OCI-LY7 (cell line): ENCODE results near the gene FGA. TPM values are rescaled to one million over a fixed set of nuclear protein-coding genes. Genes with fewer than 3 reads are reported as not detected.

ENCODE experiments used
- Bru-seq: library from RNA; stranded (reverse); fragments of 400-500 nt; gene quantifications from one replicate; lab custom pipeline; 2021; lab: Mats Ljungman, UMichigan
- BruChase-seq, 2 experiments: library from RNA; stranded (reverse); fragments of 400-500 nt; gene quantifications; one replicate each; lab custom pipeline; 2021; lab: Mats Ljungman, UMichigan
- BruUV-seq: library from RNA; stranded (reverse); fragments of 400-500 nt; replicated peaks from 2 replicates; lab custom pipeline; 2021; lab: Mats Ljungman, UMichigan
- CTCF ChIA-PET: fragments of 300-600 bp; sonication (Branson Sonifier 250); formaldehyde crosslinking; loops from one replicate; lab custom pipeline; 2022; ENCODE audit warnings: antibody characterized with exemption; ENCODE audit not compliant: unreplicated experiment; lab: Charles Lee
- POLR2A ChIA-PET: fragments of 300-600 bp; sonication (Branson Sonifier 250); formaldehyde crosslinking; loops from one replicate; lab custom pipeline; 2022; ENCODE audit warnings: antibody characterized with exemption; lab: Charles Lee
- DNase-seq: peaks from one replicate; pipeline ENCODE4 v3.0.0-alpha.2; 2015; ENCODE audit warnings: low spot score
- H2AFZ ChIP-seq: fragments of 200-600 bp; sonication (generic), shearing (Covaris generic); 2 replicates; pipeline ENCODE4 v1.6.1; 2014; ENCODE audit warnings: mild to moderate bottlenecking, antibody characterized with exemption, low read length, moderate library complexity
- H3K27ac ChIP-seq: fragments of 200-600 bp; sonication (generic); 2 replicates; pipeline ENCODE4 v1.5.1; 2014; ENCODE audit warnings: mixed run types, low read depth, mild to moderate bottlenecking, moderate library complexity, low read length, inconsistent platforms; ENCODE audit not compliant: poor library complexity, severe bottlenecking
- H3K36me3 ChIP-seq: fragments of 200-600 bp; sonication (generic); 2 replicates; pipeline ENCODE4 v1.6.1; 2014; ENCODE audit warnings: mild to moderate bottlenecking, antibody characterized with exemption, low read length, moderate library complexity, mixed read lengths; ENCODE audit not compliant: insufficient read depth
- H3K4me1 ChIP-seq: fragments of 200-600 bp; sonication (generic); 2 replicates; pipeline ENCODE4 v1.5.1; 2014; ENCODE audit warnings: mild to moderate bottlenecking, low read length; ENCODE audit not compliant: insufficient read depth, poor library complexity, severe bottlenecking
- H3K4me2 ChIP-seq: fragments of 200-600 bp; sonication (generic); 2 replicates; pipeline ENCODE4 v1.6.1; 2014; ENCODE audit warnings: mild to moderate bottlenecking, low read length
- H3K4me3 ChIP-seq: fragments of 200-600 bp; sonication (generic); 2 replicates; pipeline ENCODE4 v1.5.1; 2014; ENCODE audit warnings: mild to moderate bottlenecking, low read depth, low read length; ENCODE audit not compliant: poor library complexity, severe bottlenecking
- H3K79me2 ChIP-seq: fragments of 200-600 bp; sonication (generic); 2 replicates; pipeline ENCODE4 v1.6.1; 2016; ENCODE audit warnings: low read depth, mild to moderate bottlenecking, low read length, moderate library complexity, mixed read lengths; ENCODE audit not compliant: insufficient read depth
- H3K9me2 ChIP-seq: fragments of 200-600 bp; sonication (generic); 2 replicates; pipeline ENCODE4 v1.6.1; 2016; ENCODE audit warnings: mild to moderate bottlenecking, low read length, mixed read lengths; ENCODE audit not compliant: insufficient read depth
- H3K9me3 ChIP-seq: fragments of 200-600 bp; sonication (generic); 2 replicates; pipeline ENCODE4 v1.6.1; 2014; ENCODE audit warnings: mild to moderate bottlenecking, mixed run types, low read length, mixed read lengths
- H4K20me1 ChIP-seq: fragments of 200-600 bp; sonication (generic); 2 replicates; pipeline ENCODE4 v1.6.1; 2014; ENCODE audit warnings: mild to moderate bottlenecking, antibody characterized with exemption, low read length, moderate library complexity, mixed read lengths; ENCODE audit not compliant: insufficient read depth
- CTCF ChIP-seq: fragments of 200-600 bp; sonication (generic); conservative IDR thresholded peaks from 2 replicates; pipeline ENCODE4 v1.5.1; 2014; ENCODE audit warnings: mild to moderate bottlenecking, antibody characterized with exemption, low read length, moderate library complexity, mixed read lengths
- EZH2phosphoT487 ChIP-seq: fragments of 200-600 bp; sonication (generic); IDR thresholded peaks from 2 replicates; pipeline ENCODE4 v1.6.1; 2018; ENCODE audit warnings: low read depth, borderline replicate concordance, mild to moderate bottlenecking, mixed run types, antibody characterized with exemption, low read length, moderate library complexity, mixed read lengths
- intact Hi-C: fragments of 100-400 bp; cut with micrococcal nuclease; formaldehyde crosslinking; loops from one replicate; pipeline ENCODE4 v1.10.0; 2022; ENCODE audit not compliant: unreplicated experiment
- long read RNA-seq: library from polyadenylated mRNA; stranded (forward); transcript quantifications from one replicate; pipeline ENCODE4 v2.0.0, GENCODE V29; 2022
- total RNA-seq, 2 experiments: library from RNA; depleted of rRNA in 1 of 2; stranded (reverse); fragments of >200 nt in 1 of 2; shearing (Covaris generic) in 1 of 2; gene quantifications; 2 replicates each; pipeline ENCODE4 v1.2.3, GENCODE V29; 2014 to 2022

FGA gene
- total RNA-seq (2014; rRNA removed; shearing (Covaris generic)) (not detected in 2 replicates), total RNA-seq (2022) (not detected in 2 replicates), Bru-seq, nascent RNA (not detected), BruChase-seq, experiment 1, labeled RNA remaining after a 6-hour chase (not detected), BruChase-seq, experiment 2, labeled RNA remaining after a 2-hour chase (not detected)
- long read RNA-seq: 0 reads

- H3K9me3 ChIP-seq: no peaks in the 10 kb centered on the region
- no peak within 1 kb of the TSS for H3K27ac ChIP-seq
- no peaks in the 10 kb centered on the region for H3K9me2 ChIP-seq
- no peaks in the 10 kb centered on the region for H3K4me1 ChIP-seq
- H3K79me2 ChIP-seq: no peaks in the 10 kb centered on the region
- intact Hi-C loops: no loop called here
- no peak within 1 kb of the TSS for H2AFZ ChIP-seq
- no TSS peak for BruUV-seq
- H3K4me3 ChIP-seq: no peak within 1 kb of the TSS
- H3K4me2 ChIP-seq: no peak within 1 kb of the TSS
- DNase-seq: no peak
- ChIA-PET POLR2A (no interaction called here), CTCF (no interaction called here)
- no peaks in the 10 kb centered on the region for H4K20me1 ChIP-seq
- TF ChIP-seq CTCF (no peak), EZH2phosphoT487 (no peak)
- H3K36me3 ChIP-seq: no peaks in the 10 kb centered on the region
Observed at GRCh38 chr4:154590329-154591006, at the start of gene FGA. Gene FGA (minus strand): TSS chr4:154590742. CDS start chr4:154590687, 55 bp downstream.

GRCh38 chr4:154634058-154634457, 43.5 kb upstream of the FGA start:
- Histone ChIP-seq H3K9me2 (no peaks in the 10 kb centered on the region), H3K9me3 (no peaks in the 10 kb centered on the region), H3K27ac (no peak overlapping the region), H3K36me3 (no peaks in the 10 kb centered on the region), H3K4me2 (no peak overlapping the region), H3K4me1 (no peaks in the 10 kb centered on the region), H4K20me1 (no peaks in the 10 kb centered on the region), H3K79me2 (no peaks in the 10 kb centered on the region), H2AFZ (no peak overlapping the region), H3K4me3 (no peak overlapping the region)
- ChIA-PET POLR2A (no interaction called here), CTCF (no interaction called here)
- no TSS peak for BruUV-seq
- intact Hi-C loops: no loop called here
- no peak for DNase-seq
- TF ChIP-seq EZH2phosphoT487 (no peak), CTCF (no peak)

DNA sequence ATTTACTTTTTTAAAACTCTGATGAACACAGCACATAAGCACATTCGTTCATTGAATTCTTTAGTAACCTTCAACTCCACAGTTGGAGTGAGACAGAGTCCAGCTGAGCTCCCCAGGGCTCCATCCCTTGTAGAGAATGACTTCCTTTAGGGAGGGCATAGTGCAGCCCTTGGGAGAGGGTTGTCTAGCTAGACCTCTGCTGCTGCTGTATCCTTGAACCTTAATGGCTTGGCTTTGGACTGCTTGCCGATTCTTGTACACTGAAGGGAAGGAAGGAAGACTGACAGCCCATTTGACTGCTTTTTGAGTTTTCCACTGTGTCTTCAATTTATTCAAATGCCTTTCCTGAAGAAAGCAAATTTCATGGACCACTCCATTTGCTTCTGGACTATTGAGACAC, 41.3 kb upstream of the FGA start:
- no peaks in the 10 kb centered on the region for H3K4me1 ChIP-seq
- intact Hi-C loops: no loop called here
- no peaks in the 10 kb centered on the region for H3K9me2 ChIP-seq
- POLR2A ChIA-PET: interaction anchor here (1.5 kb wide), 1 partner anchor 37 kb away, joined by 3 read pairs; no protein-coding TSS in a partner anchor
- no peaks in the 10 kb centered on the region for H3K79me2 ChIP-seq
- CTCF ChIA-PET: no interaction called here
- TF ChIP-seq CTCF (no peak), EZH2phosphoT487 (no peak)
- no peak overlapping the region for H3K4me2 ChIP-seq
- no peaks in the 10 kb centered on the region for H4K20me1 ChIP-seq
- DNase-seq: no peak
- no TSS peak for BruUV-seq
- no peaks in the 10 kb centered on the region for H3K9me3 ChIP-seq
- no peak overlapping the region for H3K27ac ChIP-seq
- no peaks in the 10 kb centered on the region for H3K36me3 ChIP-seq
- no peak overlapping the region for H3K4me3 ChIP-seq
- H2AFZ ChIP-seq: no peak overlapping the region
